ENCODE data around the gene IRF5. TPM values are rescaled to one million over a fixed set of nuclear protein-coding genes. Genes with fewer than 3 reads are reported as not detected.

IRF5 gene
- total RNA-seq, 2 experiments from 2014 or later, result 6.5 to 7.7 TPM

DNA sequence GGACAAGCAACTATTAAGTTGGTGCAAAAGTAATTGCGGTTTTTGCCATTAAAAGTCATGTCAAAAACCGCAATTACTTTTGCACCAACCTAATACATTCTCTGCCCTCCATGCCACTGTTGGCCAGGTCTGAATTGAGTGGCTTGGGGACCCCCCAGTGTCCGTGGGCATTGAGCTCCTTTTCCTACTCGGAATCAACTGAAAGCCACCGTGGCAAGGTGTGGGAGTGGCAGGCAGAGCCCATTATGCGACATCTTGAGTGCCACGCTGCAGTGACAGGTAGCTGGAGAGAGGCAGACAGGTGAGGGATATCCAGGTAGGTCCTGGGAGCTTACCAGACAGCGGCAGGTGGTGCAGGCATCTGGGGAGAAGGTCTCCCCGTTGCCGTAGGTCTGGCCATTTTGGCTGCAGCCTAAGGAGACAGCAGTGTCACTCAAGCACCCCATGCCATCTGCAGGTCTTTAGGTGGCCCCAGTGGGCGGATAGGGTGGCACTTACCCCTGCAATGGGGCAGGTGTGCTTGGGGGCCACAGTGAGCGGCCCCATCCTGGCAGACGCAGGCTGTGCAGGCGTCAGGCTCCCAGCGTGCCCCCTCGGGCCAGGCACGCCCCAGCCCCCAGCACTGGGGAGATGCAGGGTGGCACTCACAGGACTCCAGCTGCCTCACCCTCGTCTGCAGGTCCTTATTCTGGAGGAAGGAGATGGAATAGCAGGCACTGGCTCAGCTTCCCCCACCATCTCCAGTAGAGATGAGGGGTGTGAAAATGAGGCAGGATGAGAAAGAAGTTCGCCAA lies 30.8 kb upstream of the IRF5 start:
- TF ChIP-seq, protein P1, sequence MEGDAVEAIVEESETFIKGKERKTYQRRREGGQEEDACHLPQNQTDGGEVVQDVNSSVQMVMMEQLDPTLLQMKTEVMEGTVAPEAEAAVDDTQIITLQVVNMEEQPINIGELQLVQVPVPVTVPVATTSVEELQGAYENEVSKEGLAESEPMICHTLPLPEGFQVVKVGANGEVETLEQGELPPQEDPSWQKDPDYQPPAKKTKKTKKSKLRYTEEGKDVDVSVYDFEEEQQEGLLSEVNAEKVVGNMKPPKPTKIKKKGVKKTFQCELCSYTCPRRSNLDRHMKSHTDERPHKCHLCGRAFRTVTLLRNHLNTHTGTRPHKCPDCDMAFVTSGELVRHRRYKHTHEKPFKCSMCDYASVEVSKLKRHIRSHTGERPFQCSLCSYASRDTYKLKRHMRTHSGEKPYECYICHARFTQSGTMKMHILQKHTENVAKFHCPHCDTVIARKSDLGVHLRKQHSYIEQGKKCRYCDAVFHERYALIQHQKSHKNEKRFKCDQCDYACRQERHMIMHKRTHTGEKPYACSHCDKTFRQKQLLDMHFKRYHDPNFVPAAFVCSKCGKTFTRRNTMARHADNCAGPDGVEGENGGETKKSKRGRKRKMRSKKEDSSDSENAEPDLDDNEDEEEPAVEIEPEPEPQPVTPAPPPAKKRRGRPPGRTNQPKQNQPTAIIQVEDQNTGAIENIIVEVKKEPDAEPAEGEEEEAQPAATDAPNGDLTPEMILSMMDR (IDR thresholded peaks at IDR 0.05), result no peak
- Mint-ChIP-seq H3K9me3 (no peaks in the 10 kb centered on the region), H3K4me1 (ENCODE audit: low read depth) (no peaks in the 10 kb centered on the region), H3K27me3 (peaks cover 34% of the 10 kb centered on the region), H3K4me3 (no peak overlapping the region), H3K27ac (no peak overlapping the region), H3K36me3 (ENCODE audit: low read depth) (no peaks in the 10 kb centered on the region)
- intact Hi-C loops (cut with micrococcal nuclease), result no loop called here
- DNase-seq (no peak), ATAC-seq (no peak)
- CTCF ChIA-PET, result interaction anchor here (3.1 kb wide), 1 partner anchor 185 kb away, joined by 14 read pairs; no protein-coding TSS in a partner anchor
- POLR2A ChIA-PET, result no interaction called here

DNA sequence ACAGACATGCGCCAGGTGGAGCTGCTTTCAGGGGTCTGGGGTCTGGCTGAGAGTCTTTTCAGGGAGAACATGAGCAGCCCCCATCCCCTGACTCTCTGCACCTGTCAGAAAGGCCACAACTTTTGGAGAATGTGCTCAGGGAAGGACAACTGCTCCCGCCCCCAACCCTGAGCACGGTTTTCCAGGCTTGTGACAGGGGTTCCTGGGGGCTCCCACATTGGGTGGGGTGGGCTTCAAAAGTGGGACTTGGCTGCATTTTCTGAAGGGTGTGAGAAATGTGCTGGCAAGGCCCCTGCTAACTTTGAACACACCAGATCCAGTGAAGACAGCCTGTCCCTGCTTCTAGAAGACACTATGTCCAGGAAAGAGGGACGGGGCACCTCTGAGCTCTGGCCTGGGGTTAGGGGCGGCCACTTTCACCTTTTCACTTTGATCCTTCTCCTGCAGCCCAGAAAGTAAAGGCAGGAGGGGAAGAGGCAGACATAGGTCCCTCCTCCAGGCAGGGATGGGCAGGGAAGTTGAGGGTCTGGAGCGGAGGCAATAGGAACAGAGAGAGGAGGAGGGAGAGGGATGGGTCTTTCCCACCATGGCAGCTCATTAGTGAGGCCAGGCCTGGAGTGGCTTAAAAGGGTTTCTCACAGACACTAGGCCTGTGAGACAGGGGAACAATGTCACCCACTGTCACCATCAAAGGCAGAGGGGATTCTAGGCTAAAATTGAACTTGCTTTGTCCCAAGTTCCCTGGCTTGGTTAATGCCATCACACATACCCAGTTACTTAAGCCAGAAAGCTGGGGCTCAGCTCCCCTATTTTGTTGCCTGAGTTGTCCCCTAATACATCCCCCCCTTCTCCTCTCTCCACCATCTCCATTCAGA lies 28.7 kb upstream of the IRF5 start:
- DNase-seq (no peak), ATAC-seq (no peak)
- Mint-ChIP-seq H3K4me1 (ENCODE audit: low read depth) (no peaks in the 10 kb centered on the region), H3K4me3 (no peak overlapping the region), H3K27me3 (peaks cover 35% of the 10 kb centered on the region), H3K27ac (no peak overlapping the region), H3K36me3 (ENCODE audit: low read depth) (no peaks in the 10 kb centered on the region), H3K9me3 (no peaks in the 10 kb centered on the region)
- TF ChIP-seq, protein P1 (IDR thresholded peaks at IDR 0.05), result no peak
- CTCF ChIA-PET, result interaction anchor here (3.1 kb wide), 1 partner anchor 183 kb away, joined by 14 read pairs; no protein-coding TSS in a partner anchor
- intact Hi-C loops (cut with micrococcal nuclease), result no loop called here
- POLR2A ChIA-PET, result no interaction called here

DNA sequence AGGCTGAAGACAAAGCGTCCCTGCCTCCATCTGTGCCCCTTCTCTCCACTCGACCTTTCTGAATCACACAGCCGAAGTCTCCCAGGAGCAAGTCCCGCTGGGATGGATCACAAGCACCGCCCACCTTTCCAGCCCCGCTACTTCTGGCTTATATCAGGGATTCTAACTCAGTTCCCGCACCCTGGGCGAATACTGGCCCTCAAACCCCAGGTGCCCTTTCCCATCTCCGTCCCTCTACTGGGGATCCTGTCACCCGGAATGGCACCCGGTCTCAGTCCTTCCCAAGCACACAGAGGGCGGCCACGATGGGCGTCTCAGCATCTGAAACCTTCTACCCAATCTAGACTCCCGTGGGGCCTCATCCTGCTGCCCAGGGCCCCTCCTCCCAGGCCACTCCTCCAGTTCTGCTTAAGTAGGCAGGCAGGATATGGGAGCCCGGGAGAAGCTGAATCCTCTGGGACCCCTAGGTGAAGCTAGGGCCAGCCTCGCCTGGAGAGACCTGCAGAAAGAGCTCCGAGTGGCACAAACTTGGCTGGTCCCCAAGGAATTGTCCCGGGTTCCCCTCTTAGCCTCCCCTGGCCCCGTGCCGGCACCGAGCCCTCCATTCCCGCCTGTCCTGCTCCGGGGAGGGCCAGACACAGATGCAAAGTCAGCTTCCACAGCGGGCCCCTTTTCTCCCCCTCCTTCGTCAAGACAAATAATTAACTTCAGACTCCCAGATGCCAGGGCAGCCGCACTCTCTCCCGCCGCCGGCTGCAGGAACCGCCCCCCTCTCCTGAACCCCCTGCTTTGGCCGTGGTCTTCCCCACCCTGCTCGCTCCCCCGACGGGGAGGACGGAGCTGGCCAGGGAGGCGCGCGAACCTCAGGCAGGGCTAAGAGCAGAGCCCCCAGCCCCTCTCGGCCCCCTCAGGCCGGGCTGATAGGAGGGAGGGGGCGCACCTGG lies 27.8 kb upstream of the IRF5 start:
- Mint-ChIP-seq H3K4me1 (ENCODE audit: low read depth) (peaks cover 2% of the 10 kb centered on the region), H3K9me3 (no peaks in the 10 kb centered on the region), H3K27me3 (peaks cover 41% of the 10 kb centered on the region), H3K36me3 (ENCODE audit: low read depth) (no peaks in the 10 kb centered on the region), H3K4me3 (no peak overlapping the region), H3K27ac (no peak overlapping the region)
- DNase-seq (no peak), ATAC-seq (no peak)
- ChIA-PET CTCF (interaction anchor here (2.3 kb wide), 1 partner anchor 182 kb away, joined by 13 read pairs; no protein-coding TSS in a partner anchor), POLR2A (no interaction called here)
- intact Hi-C loops (cut with micrococcal nuclease), result no loop called here
- TF ChIP-seq, protein P1 (IDR thresholded peaks at IDR 0.05), result no peak

DNA sequence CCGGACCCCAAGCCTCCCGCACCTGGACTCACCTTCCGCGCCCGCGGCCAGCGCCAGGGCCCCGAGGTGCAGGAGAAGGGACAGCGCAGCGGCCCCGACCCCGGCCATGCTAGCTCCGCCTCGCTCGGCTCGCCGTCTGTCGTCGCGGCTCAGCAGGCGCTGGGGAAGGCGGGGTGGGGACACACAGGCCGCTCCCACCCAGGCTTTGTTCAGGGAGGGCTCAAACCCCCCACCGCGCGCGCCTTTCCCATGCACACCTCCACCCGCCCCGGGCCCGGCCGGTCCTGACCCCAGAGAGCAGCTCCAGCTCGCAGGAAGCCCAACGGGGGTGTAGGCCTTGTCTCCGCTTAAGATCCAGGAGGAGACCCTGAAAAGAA lies 27.2 kb upstream of the IRF5 start, which contains the start of gene KCP:
KCP (minus strand) TSS at position 141 of the 377 bp plus-strand sequence; CDS start at position 108, 33 bp downstream.
- Mint-ChIP-seq H3K27me3 (peaks cover 42% of the 10 kb centered on the region), H3K4me1 (ENCODE audit: low read depth) (peaks cover 6% of the 10 kb centered on the region), H3K36me3 (ENCODE audit: low read depth) (no peaks in the 10 kb centered on the region), H3K27ac (no peak within 1 kb of the TSS), H3K9me3 (no peaks in the 10 kb centered on the region), H3K4me3 (no peak within 1 kb of the TSS)
- intact Hi-C loops (cut with micrococcal nuclease), result no loop called here
- DNase-seq (no peak), ATAC-seq (no peak)
- ChIA-PET POLR2A (no interaction called here), CTCF (interaction anchor here (2.3 kb wide), 1 partner anchor 181 kb away, joined by 13 read pairs; no protein-coding TSS in a partner anchor)
- TF ChIP-seq, protein P1 (IDR thresholded peaks at IDR 0.05), result no peak
